Stimulated activated CD4-positive, alpha-beta T cell treated with anti-CD3 and anti-CD28 coated beads, Interleukin-2, amount 100 ng/mL, for 4 hours (primary cell): ENCODE results near the gene COL15A1.
A peak's percentile ranks its signal among the peaks of the same experiment; 100 is the strongest.

Experiments
- DNase-seq: peaks from one replicate; pipeline ENCODE4 v3.0.0-alpha.2; 2020; ENCODE audit warnings: low read depth

Gene COL15A1

DNA sequence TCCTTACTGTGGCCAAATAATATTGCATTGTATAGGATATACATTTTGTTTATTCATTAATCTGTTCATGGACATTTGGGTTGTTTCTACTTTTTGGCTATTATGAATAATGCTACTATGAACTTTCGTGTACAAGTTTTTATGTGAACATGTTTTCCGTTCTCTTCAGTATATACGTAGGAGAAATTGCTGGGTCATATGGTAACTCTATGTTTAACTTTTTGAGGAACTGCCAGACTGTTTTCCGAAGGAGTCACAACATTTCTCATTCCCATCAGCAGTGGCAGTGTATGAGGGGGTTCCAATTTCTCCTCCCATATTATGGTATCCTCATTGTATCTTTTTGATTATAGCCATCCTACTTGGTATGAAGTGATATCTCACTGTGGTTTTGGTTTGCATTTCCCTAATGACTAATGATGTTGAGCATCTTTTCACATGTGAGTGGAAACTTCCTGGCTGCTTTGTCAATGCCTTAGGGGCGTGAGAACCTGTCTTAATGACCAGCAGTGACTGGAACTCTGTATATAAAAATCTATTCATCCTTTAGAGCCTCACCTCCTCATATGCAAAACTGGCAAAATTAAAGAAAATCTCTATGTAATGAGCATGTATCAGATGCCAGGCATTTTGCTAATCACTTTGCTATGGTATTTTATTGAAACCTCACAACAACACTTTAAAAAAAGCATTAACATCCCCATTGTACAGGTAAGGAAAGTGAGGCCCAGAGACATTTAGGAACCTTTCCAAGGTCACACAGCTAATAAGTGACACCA is 113.4 kb downstream of the COL15A1 start:
- peak; percentile 15 for DNase-seq

- peak; percentile 44 for DNase-seq
Measured at GRCh38 chr9:99057665-99058625, 114.2 kb downstream of the COL15A1 start.

DNA sequence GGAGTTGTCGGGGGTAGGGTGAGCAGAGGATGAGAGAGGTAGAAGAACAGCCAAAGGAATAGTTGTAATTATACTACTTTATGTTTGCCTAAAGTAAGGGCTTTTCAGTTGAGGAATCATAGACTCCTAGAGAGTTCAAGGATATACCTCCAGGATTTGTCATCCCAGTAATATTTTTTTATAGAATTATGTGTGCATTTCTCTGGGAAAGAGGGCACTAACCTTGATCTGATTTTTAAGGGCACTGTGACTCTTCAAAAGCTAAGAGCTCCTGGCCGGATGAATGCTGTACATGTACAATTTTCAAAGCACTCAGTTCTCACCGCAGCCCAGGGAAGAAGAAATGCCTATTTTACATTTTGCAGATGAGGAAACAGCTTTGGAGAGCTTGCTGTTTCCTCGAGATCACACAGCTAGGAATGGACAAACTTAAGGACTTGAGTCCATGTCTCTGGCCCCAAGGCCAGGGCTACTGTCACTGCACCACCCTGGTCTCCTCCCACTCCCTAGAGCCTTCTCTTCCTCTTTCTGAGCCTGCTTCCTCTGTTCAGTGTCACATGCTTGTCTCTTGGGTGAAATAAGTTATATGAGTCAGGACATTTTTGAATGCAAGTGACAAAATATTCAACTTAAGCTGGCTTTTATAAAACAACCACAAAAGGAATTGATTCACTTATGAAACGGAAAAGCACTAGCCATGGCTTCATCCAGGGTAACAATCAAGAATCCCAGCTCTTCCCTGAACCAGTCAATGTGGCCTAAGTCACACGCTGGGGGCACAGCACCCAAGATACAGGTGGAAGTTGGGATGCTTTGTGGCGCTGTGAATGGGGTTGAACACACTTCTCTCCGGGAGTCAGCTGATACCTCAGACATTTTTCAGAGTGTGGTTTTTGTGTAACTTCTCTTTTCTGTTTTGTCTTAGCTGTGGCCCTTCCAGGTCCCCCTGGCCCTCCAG is 115.5 kb downstream of the COL15A1 start:
- DNase-seq: peak; percentile 11

DNA sequence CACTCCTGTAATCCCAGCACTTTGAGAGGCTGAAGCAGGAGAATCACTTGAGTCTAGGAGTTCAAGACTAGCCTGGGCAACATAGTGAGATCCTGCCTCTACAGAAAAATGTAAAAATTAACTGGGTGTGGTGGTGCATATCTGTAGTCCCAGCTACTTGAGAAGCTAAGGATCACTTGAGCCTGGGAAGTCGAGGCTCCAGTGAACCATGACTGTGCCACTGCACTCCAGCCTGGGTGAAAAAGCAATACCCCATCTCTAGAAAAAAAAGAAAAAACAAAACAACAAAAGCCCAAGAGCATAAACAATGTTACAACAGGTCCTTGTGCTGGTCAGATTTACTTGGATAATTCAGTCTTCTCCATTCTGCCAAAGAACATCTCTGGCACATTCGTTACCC is 116.9 kb downstream of the COL15A1 start:
- no peak for DNase-seq

DNA sequence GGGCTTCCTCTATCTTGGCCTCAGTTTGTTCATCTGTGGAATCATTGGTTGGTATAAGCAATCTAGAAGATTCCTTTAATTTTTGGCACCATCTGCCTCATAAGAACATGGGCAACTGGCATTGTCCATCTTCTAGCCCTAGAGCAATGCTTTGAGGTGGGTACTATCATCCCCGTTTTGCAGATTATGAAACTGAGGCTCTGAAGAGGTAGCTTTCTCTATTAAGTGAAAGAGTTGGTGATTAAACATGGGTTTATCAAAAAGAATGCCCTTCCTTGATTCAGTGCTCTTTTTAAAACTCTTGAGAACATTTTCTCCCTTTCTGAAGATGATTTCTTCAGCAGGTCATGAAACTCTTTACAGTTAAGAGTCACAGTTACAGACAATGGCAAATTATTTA is 118.8 kb downstream of the COL15A1 start:
- DNase-seq: no peak

DNA sequence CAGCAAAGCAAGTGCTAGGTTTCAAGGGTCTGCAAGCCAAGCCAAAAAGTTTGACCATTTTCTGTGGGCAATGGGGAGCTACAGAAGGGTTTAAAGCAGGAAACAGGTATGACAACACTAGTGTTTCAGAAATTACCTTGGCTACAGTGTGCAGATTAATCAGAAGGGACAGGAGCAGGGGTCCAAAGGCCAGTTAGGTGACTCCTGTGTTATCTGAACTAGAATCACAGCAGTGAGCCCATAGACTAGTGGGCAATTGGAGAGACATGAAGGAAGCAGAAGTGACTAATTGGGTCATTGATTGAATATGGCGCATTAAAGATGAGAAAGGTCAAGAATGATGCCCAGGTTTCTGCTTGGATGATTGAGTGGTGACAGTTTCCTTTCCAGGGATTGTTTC is 119.8 kb downstream of the COL15A1 start:
- no peak for DNase-seq

DNA sequence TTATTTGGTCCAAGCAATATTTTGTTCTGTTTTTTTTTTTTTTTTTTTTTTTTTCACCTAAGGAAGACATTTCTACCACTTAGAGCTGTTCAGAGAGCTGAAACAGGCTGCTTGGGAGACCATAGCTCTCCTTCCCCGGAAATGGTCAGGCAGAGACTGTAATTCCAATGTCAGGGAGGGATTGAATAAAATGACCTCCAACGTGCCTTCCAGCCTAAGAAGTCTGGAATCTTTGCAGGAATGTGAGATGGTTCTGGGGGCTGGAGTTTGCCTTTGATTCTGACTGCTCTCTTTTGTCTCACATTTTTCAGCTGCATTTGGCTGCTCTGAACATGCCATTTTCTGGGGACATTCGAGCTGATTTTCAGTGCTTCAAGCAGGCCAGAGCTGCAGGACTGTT is 122.9 kb downstream of the COL15A1 start:
- DNase-seq: no peak

- no peak for DNase-seq
Measured at GRCh38 chr9:99069075-99069474, 125.4 kb downstream of the COL15A1 start.

DNA sequence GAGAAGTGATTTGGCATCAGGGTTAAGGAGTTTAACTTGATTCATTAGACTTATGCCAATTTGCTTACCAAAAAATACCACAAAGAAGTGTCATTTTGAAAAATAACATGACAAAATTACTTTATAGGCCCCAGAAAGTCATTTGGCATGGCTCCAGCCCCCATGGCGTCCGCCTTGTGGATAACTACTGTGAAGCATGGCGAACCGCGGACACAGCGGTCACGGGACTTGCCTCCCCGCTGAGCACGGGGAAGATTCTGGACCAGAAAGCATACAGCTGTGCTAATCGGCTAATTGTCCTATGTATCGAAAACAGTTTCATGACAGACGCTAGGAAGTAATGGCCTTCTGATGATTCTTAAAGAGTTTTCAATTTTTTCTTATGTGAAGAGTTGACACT is 125.8 kb downstream of the COL15A1 start:
- no peak for DNase-seq

GRCh38 chr9:99070681-99071080 is 127.0 kb downstream of the COL15A1 start:
- no peak for DNase-seq

GRCh38 chr9:99071313-99072039 is 127.8 kb downstream of the COL15A1 start:
- DNase-seq: no peak

DNA sequence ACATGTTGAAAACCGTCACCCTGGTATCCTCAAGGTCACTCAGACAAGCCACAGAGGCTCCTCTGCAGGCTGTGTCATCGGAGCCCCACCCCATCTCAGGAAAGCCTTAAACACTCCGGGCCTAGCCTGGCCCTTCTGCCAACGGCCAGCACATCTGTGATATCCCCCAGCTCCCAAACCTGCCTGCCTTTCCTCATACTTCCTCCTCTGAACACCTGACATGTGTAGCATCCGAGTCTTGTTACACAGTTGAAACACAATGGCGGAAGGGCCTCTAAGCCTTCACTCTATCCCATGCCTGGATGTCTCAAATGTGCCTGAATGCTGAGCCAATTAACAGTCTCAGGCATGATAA is 128.3 kb downstream of the COL15A1 start:
- no peak for DNase-seq

DNA sequence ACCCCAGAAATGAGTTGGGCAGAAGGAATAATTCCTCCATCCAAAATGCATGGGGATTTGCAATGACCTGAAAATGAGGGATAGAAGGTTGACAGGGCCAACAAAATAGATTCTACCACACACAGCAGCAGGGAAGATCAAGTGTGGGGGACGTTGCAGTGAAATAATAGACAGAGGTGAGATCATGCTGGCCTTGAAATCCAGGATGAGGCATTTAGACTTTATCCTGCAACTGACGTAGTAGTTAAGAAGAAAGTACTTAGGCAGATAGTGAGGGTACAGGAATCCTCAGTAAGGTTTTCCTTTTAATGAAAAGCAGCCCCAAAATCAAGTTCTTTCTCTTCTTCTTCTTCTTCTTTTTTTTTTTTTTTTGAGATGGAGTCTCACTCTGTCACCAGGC is 129.6 kb downstream of the COL15A1 start:
- DNase-seq: no peak

DNA sequence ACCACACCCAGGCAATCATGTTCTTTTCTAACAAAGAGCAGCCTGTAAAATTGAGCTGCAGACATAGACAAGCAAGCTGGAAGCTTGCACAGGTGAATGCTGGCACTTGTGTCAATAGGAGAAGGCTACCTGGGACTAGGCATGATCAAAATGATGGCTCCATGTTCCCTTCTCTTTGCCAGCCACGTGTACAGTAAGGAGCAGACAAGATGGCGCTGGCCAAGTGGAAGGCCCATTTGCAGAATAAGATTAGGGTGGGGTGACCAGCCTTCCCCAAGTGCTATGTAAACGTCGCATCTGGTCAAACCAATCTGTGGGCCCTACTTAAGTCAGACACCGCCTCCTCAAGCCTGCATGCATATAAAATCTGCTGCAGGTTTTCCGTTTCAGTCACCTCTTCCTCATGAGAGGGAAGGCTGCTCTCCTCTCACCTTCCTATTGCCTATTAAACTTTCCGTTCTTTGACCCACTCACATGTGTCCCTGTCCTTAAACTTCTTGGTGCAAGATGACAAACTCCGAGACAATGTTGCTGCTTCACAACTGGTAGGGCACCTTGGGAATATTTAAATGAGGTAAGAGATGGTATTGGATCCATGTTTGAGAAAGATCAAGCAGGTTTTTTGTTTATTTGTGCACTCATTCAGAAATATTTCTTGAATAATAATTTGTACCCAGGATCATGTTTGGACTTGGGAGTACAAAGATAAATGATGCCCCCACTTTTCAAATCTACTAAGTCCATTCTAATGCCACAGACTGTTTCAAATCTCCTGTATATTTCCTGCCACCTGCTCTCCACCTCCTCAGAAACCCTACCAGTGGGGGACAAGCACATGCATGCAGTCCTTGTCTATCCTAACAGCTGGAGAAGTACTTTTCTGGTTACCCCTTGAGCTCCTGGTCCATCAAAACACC is 130.5 kb downstream of the COL15A1 start:
- no peak for DNase-seq

GRCh38 chr9:99074902-99075245 is 131.2 kb downstream of the COL15A1 start:
- DNase-seq: no peak

DNA sequence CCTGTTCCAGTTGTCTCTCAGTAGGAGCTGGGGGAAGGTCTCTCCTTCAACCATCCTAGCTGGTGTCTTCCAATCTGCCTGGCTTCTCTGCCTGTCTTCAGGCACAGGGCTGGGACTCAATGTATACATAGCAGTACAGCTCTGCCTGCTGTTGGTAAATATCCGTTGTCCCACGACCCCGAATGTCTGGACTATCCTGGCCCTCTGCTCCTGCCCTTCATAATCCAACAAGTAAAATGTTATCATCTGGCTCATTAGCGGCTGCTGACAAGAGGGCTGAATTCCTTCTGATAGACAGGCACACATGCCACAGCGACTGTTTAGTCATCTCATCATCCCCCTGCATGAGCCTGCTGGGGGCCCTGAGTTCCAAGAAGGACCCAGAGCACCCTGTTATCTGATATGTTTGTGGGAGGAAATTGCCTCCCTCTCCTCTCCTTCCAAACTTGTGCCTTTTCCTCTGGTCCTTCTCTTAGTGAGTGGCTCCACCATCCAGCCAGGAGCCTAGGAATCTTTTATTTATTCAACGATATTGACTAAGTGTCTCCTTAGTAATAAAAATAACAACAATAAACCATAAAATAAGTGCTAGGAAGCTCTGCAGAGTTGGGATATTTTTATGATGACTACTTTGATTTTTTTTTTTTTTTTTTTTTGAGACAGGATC is 131.7 kb downstream of the COL15A1 start:
- no peak for DNase-seq

- DNase-seq: no peak
Measured at GRCh38 chr9:99076030-99076429, 132.3 kb downstream of the COL15A1 start.

- DNase-seq: peak; percentile 19
Measured at GRCh38 chr9:99076483-99077171, 132.9 kb downstream of the COL15A1 start.

DNA sequence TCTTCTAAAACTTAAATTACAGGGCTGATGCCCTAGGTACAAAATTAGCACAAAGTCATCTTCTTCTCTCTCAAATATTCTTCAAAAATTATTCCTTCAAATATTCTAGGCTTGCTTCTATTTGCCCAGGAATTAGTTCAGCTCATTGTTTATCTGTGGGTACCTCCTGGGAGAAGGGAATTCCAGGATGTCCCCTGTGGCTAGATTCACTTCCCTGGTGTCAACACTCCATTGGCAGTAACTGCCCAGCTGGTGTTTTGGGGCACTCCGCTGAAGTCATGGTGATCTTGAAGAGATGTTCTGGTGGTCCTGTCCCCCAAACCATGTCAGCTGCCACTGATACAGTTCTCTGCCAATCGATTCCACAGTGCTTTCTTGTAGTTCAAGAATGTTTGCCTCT is 135.0 kb downstream of the COL15A1 start:
- no peak for DNase-seq
